Hematopoietic multipotent progenitor cell treated with erythropoietin and hydrocortisone succinate and interleukin-3 and kit ligand, for 4 days (in vitro differentiated cells): ENCODE measurements around the gene ESAM.

Source experiments
- DNase-seq: peaks from one replicate; pipeline ENCODE4 v3.0.0-alpha.2; 2015

ESAM gene

GRCh38 chr11:124727474-124727873 lies 34.6 kb downstream of the ESAM start:
- DNase-seq = no peak

GRCh38 chr11:124725719-124726105 lies 36.4 kb downstream of the ESAM start:
- peak; percentile 55 for DNase-seq

GRCh38 chr11:124724979-124725718 lies 36.9 kb downstream of the ESAM start:
- peak; percentile 49 for DNase-seq

- DNase-seq = peak; percentile 19
These were observed 39.9 kb downstream of the ESAM start for GRCh38 chr11:124722176-124722575.

- no peak for DNase-seq
These were observed 42.6 kb downstream of the ESAM start for GRCh38 chr11:124719534-124719933.

- DNase-seq = no peak
These were observed 43.3 kb downstream of the ESAM start for GRCh38 chr11:124718801-124719200.

- DNase-seq = peak; percentile 59
These were observed 44.1 kb downstream of the ESAM start for GRCh38 chr11:124717786-124718651.

- DNase-seq = no peak
These were observed 44.7 kb downstream of the ESAM start for GRCh38 chr11:124717421-124717785.

GRCh38 chr11:124716591-124716990 lies 45.5 kb downstream of the ESAM start:
- peak; percentile 80 for DNase-seq

- DNase-seq = no peak
These were observed 49.7 kb downstream of the ESAM start for GRCh38 chr11:124712392-124712791.

- DNase-seq = no peak
These were observed 54.3 kb downstream of the ESAM start for GRCh38 chr11:124707829-124708228.
